GM18508 (cell line): ENCODE results near the gene LARP4B.

ENCODE experiments used
- ATAC-seq: cut with Tn5 transposase; IDR thresholded peaks from one replicate; pipeline ENCODE4 v1.9.1; 2021; ENCODE audit warnings: moderate number of reproducible peaks; ENCODE audit not compliant: insufficient read depth, unreplicated experiment

LARP4B gene

GRCh38 chr10:931326-932318, at the start of gene LARP4B:
Gene LARP4B, minus strand, starts transcription at chr10:931705. Its CDS starts 45,984 bp downstream, at chr10:885721.
- ATAC-seq: peak; percentile 74

GRCh38 chr10:980468-981093, 49.1 kb upstream of the LARP4B start:
- ATAC-seq: no peak

- no peak for ATAC-seq
These were observed 47.4 kb upstream of the LARP4B start for GRCh38 chr10:978826-979421.

- ATAC-seq: no peak
These were observed 44.8 kb upstream of the LARP4B start for GRCh38 chr10:976316-976715.

GRCh38 chr10:974785-975074, 43.2 kb upstream of the LARP4B start:
- no peak for ATAC-seq

GRCh38 chr10:974038-974784, 42.7 kb upstream of the LARP4B start:
- no peak for ATAC-seq

GRCh38 chr10:972763-973162, 41.3 kb upstream of the LARP4B start:
- ATAC-seq: no peak

- no peak for ATAC-seq
These were observed 40.1 kb upstream of the LARP4B start for GRCh38 chr10:971613-972012.

GRCh38 chr10:971150-971542, 39.6 kb upstream of the LARP4B start:
- ATAC-seq: no peak

- no peak for ATAC-seq
These were observed 39.0 kb upstream of the LARP4B start for GRCh38 chr10:970311-971149.

GRCh38 chr10:969473-970150, 38.1 kb upstream of the LARP4B start:
- ATAC-seq: no peak

- ATAC-seq: no peak
These were observed 37.2 kb upstream of the LARP4B start for GRCh38 chr10:968546-969199.

GRCh38 chr10:966466-967235, 35.1 kb upstream of the LARP4B start:
- no peak for ATAC-seq

GRCh38 chr10:964988-965417, 33.5 kb upstream of the LARP4B start:
- ATAC-seq: no peak

GRCh38 chr10:964321-964987, 32.9 kb upstream of the LARP4B start:
- ATAC-seq: no peak

GRCh38 chr10:963655-964054, 32.1 kb upstream of the LARP4B start:
- ATAC-seq: no peak

GRCh38 chr10:963186-963585, 31.7 kb upstream of the LARP4B start:
- ATAC-seq: no peak
